ENCODE results near the gene DNMT3A. TPM values are rescaled to one million over a fixed set of nuclear protein-coding genes. Genes with fewer than 3 reads are reported as not detected.

The DNMT3A gene
- total and polyA plus RNA-seq, 12 donors = 10.6 to 53.4 (median 25.0) TPM

- Histone ChIP-seq H3K27ac (no peak overlapping the region), H3K4me1 (replicated peaks in 1 of 2) (peaks cover 38 to 67% of the 10 kb centered on the region in 2 donors), H3K9me3 (replicated peaks in 1 of 3) (no peaks in the 10 kb centered on the region), H3K36me3 (replicated peaks in 1 of 2) (peaks cover 0 to 10% of the 10 kb centered on the region in 2 donors), H3K4me3 (no peak overlapping the region), H3K27me3 (no peaks in the 10 kb centered on the region)
- TF ChIP-seq CTCF (IDR thresholded peaks at IDR 0.05) (peak in 5 of 6 experiments; percentile 26 to 49 (median 44)), POLR2A (IDR thresholded peaks at IDR 0.05) (no peak)
- DNase-seq = peak in 4 of 7 donors; percentile 63 to 81 (median 67)
- WGBS, 4 donors = 63 to 73% (median 70%) methylated on average over 10 of the region's 10 CpGs
- intact Hi-C loops (cut with DNase I) = no loop called here
These were observed 32.3 kb downstream of the DNMT3A start for GRCh38 chr2:25309402-25309801.

GRCh38 chr2:25308599-25308998 is 33.1 kb downstream of the DNMT3A start:
- WGBS, 4 donors = 75 to 95% (median 89%) methylated on average over 4 to 6 of the region's 6 CpGs
- no peaks in the 10 kb centered on the region for H3K27me3 ChIP-seq
- peaks cover 35 to 66% of the 10 kb centered on the region in 2 donors for H3K4me1 ChIP-seq (replicated peaks in 1 of 2)
- H3K4me3 ChIP-seq = no peak overlapping the region
- TF ChIP-seq CTCF (IDR thresholded peaks at IDR 0.05) = no peak
- no peak for TF ChIP-seq POLR2A (IDR thresholded peaks at IDR 0.05)
- intact Hi-C loops (cut with DNase I) = no loop called here
- H3K9me3 ChIP-seq (replicated peaks in 1 of 3) = no peaks in the 10 kb centered on the region
- no peak for DNase-seq
- peaks cover 0 to 15% of the 10 kb centered on the region in 2 donors for H3K36me3 ChIP-seq (replicated peaks in 1 of 2)
- H3K27ac ChIP-seq = no peak overlapping the region

GRCh38 chr2:25307949-25308557 is 33.7 kb downstream of the DNMT3A start:
- 84 to 89% (median 87%) methylated on average over 7 of the region's 7 CpGs for WGBS, 4 donors

More at GRCh38 chr2:25307949-25308557, 33.7 kb downstream of the DNMT3A start:
- Histone ChIP-seq H3K9me3 (replicated peaks in 1 of 3) (no peaks in the 10 kb centered on the region), H3K27ac (no peak overlapping the region), H3K36me3 (replicated peaks in 1 of 2) (peaks cover 0 to 15% of the 10 kb centered on the region in 2 donors), H3K4me1 (replicated peaks in 1 of 2) (peaks cover 35 to 66% of the 10 kb centered on the region in 2 donors), H3K4me3 (no peak overlapping the region), H3K27me3 (no peaks in the 10 kb centered on the region)
- TF ChIP-seq POLR2A (IDR thresholded peaks at IDR 0.05) = no peak
- TF ChIP-seq CTCF (IDR thresholded peaks at IDR 0.05) = no peak
- no peak for DNase-seq
- intact Hi-C loops (cut with DNase I) = no loop called here
